B cell (primary cell): ENCODE data around the gene DCBLD2. TPM values are rescaled to one million over a fixed set of nuclear protein-coding genes. Genes with fewer than 3 reads are reported as not detected.

ENCODE experiments used
- ATAC-seq: fragments of 200-7000 bp; cut with Tn5 transposase; one replicate; pipeline ENCODE4 v1.10.0; 2021; ENCODE audit warnings: low read depth, mild to moderate bottlenecking, moderate number of reproducible peaks, moderate library complexity
- CTCF ChIA-PET: fragments of 350-600 bp; sonication (Branson Sonifier 250); formaldehyde crosslinking; loops from one replicate; lab custom pipeline; 2021; ENCODE audit warnings: antibody characterized with exemption, inconsistent platforms; lab: Charles Lee
- POLR2A ChIA-PET: fragments of 350-600 bp; sonication (Branson Sonifier 250); formaldehyde crosslinking; loops from one replicate; lab custom pipeline; 2021; ENCODE audit warnings: antibody characterized with exemption; lab: Charles Lee
- DNase-seq: peaks from one replicate; pipeline ENCODE4 v3.0.0; 2013
- H2AFZ ChIP-seq: 2 replicates; pipeline ENCODE4 v1.6.1; 2012; ENCODE audit warnings: mild to moderate bottlenecking, low read depth, low read length; ENCODE audit not compliant: insufficient read depth, poor library complexity, severe bottlenecking
- H3K27ac ChIP-seq, 2 donors: 1 replicate in 1 of 2; 2 replicates in 1 of 2; pipeline ENCODE4 v1.5.1; 2012 to 2013; ENCODE audit warnings: low read length in 2 of 2, mild to moderate bottlenecking in 2 of 2, moderate library complexity in 1 of 2
- H3K27me3 ChIP-seq, 4 experiments: fragments of 200-600 bp in 1 of 4; sonication (generic) in 1 of 4; replicated peaks in 1 of 4; 1 replicate in 2 of 4; 2 replicates in 2 of 4; pipeline versions ENCODE4 v1.6.1 to v1.7.0; 2013 to 2016; ENCODE audit warnings: low read length in 3 of 4, mild to moderate bottlenecking in 2 of 4, mixed read lengths in 1 of 4, moderate library complexity in 1 of 4; ENCODE audit not compliant: insufficient read depth in 4 of 4, control insufficient read depth in 3 of 4; ENCODE audit errors: control extremely low read depth in 1 of 4
- H3K36me3 ChIP-seq, 2 experiments: replicated peaks in 1 of 2; 1 replicate in 1 of 2; 2 replicates in 1 of 2; pipeline versions ENCODE4 v1.6.1 to v1.7.1; 2013; ENCODE audit warnings: low read length in 1 of 2; ENCODE audit not compliant: insufficient read depth in 2 of 2, control insufficient read depth in 1 of 2; ENCODE audit errors: control extremely low read depth in 1 of 2, extremely low read depth in 1 of 2
- H3K4me1 ChIP-seq, 2 donors: fragments of 200-600 bp in 1 of 2; sonication (generic) in 1 of 2; 1 replicate in 1 of 2; 2 replicates in 1 of 2; pipeline versions ENCODE4 v1.5.1 to v1.6.1; 2013 to 2017; ENCODE audit warnings: low read length in 2 of 2; ENCODE audit not compliant: control insufficient read depth in 2 of 2, insufficient read depth in 2 of 2
- H3K4me2 ChIP-seq: replicated peaks from 2 replicates; pipeline ENCODE3; 2012; ENCODE audit warnings: mild to moderate bottlenecking, low read depth, low read length; ENCODE audit not compliant: poor library complexity, severe bottlenecking
- H3K4me3 ChIP-seq, 5 experiments: fragments of 200-600 bp in 1 of 5; sonication (generic) in 1 of 5; 1 replicate in 3 of 5; 2 replicates in 2 of 5; pipeline versions ENCODE4 v1.5.1 to v1.7.0; 2011 to 2016; ENCODE audit warnings: low read length in 4 of 5, mild to moderate bottlenecking in 4 of 5, low read depth in 2 of 5, control low read depth in 1 of 5, moderate library complexity in 1 of 5; ENCODE audit not compliant: insufficient read depth in 1 of 5; ENCODE audit errors: control extremely low read depth in 1 of 5, extremely low read depth in 1 of 5
- H3K79me2 ChIP-seq: fragments of 200-600 bp; sonication (generic); one replicate; pipeline ENCODE4 v1.6.0; 2016; ENCODE audit warnings: low read length; ENCODE audit not compliant: control insufficient read depth, insufficient read depth
- H3K9ac ChIP-seq: fragments of 200-600 bp; sonication (generic); 2 replicates; pipeline ENCODE4 v1.6.1; 2017; ENCODE audit warnings: mild to moderate bottlenecking, low read length, moderate library complexity
- H3K9me3 ChIP-seq, 3 donors: one replicate each; pipeline versions ENCODE4 v1.6.1 to v1.7.1; 2013; ENCODE audit warnings: low read length in 2 of 3; ENCODE audit not compliant: control insufficient read depth in 2 of 3, insufficient read depth in 1 of 3; ENCODE audit errors: control extremely low read depth in 1 of 3
- H4K20me1 ChIP-seq: 2 replicates; pipeline ENCODE4 v1.6.0; 2012; ENCODE audit warnings: mild to moderate bottlenecking, low read length; ENCODE audit not compliant: insufficient read depth, control insufficient read depth, poor library complexity, severe bottlenecking
- H3K27ac Mint-ChIP-seq: one replicate; pipeline ENCODE4 v1.8.0; 2021; ENCODE audit warnings: mixed read lengths
- H3K27me3 Mint-ChIP-seq: one replicate; pipeline ENCODE4 v1.8.0; 2021; ENCODE audit warnings: mixed read lengths
- H3K4me1 Mint-ChIP-seq: one replicate; pipeline ENCODE4 v1.8.0; 2021; ENCODE audit warnings: mixed read lengths
- H3K4me3 Mint-ChIP-seq: one replicate; pipeline ENCODE4 v1.8.0; 2021; ENCODE audit warnings: mixed read lengths
- H3K9me3 Mint-ChIP-seq: one replicate; pipeline ENCODE4 v1.8.0; 2022; ENCODE audit warnings: mixed read lengths; ENCODE audit not compliant: insufficient read depth
- CTCF ChIP-seq: fragments of 200-600 bp; IDR thresholded peaks from one replicate; pipeline ENCODE4 v1.8.0; 2022; ENCODE audit warnings: antibody characterized with exemption, mild to moderate bottlenecking
- EZH2 ChIP-seq: IDR thresholded peaks from 2 replicates; pipeline ENCODE4 v1.6.1; 2012; ENCODE audit warnings: borderline replicate concordance, low read depth, mild to moderate bottlenecking, moderate library complexity, low read length; ENCODE audit not compliant: insufficient read depth, poor library complexity, severe bottlenecking
- WGBS: methylation state at CpG from one replicate; pipeline ENCODE4 v1.1.5; 2013; ENCODE audit warnings: missing lambda C conversion rate; ENCODE audit not compliant: insufficient coverage; 5-methylcytosine and 5-hydroxymethylcytosine counted together
- intact Hi-C: fragments of 100-400 bp; cut with micrococcal nuclease; formaldehyde crosslinking; loops from one replicate; pipeline ENCODE4 v1.10.0; 2022
- polyA plus RNA-seq: library from polyadenylated mRNA; depleted of rRNA; stranded (reverse); fragments of >200 nt; gene quantifications from 2 replicates; pipeline ENCODE4 v1.2.3, GENCODE V29; 2012
- total RNA-seq, 2 donors: library from RNA; stranded (reverse); fragments of 120-200 nt in 1 of 2; gene quantifications; 1 replicate in 1 of 2; 2 replicates in 1 of 2; pipeline versions ENCODE4 v1.2.3 to v1.2.4, GENCODE V29; 2013 to 2022

DCBLD2 gene
- total and polyA plus RNA-seq, 2 donors (not counting 1 experiment from before 2014, with no cell fraction given) = 0.37 to 3.5 TPM

DNA sequence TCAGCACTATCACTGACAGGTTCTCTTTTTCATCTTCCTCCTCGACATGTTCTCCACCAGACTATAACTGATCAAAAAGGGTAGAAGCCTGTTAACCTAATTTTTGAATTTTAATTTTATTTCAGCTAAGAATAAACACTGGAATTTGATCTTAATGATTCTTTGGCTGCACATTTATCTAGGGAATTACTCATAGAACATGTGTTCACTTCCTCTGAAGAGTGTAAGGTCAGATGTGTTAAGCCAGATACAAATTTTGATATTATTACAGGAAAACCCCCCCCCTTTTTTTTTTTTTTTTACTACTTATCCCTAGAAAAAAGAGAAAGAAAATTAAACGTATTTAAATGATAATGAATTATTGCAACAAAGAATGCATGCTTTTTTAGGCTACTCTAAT, 15.0 kb downstream of the DCBLD2 start:
- H2AFZ ChIP-seq = no peak overlapping the region
- H3K79me2 ChIP-seq = no peaks in the 10 kb centered on the region
- H3K9ac ChIP-seq = no peak overlapping the region
- Mint-ChIP-seq H3K4me3 (no peak overlapping the region), H3K4me1 (no peaks in the 10 kb centered on the region), H3K27me3 (no peaks in the 10 kb centered on the region), H3K27ac (no peak overlapping the region), H3K9me3 (peaks cover 2% of the 10 kb centered on the region)
- POLR2A ChIA-PET = no interaction called here
- intact Hi-C loops = no loop called here
- H4K20me1 ChIP-seq = no peaks in the 10 kb centered on the region
- no peaks in the 10 kb centered on the region for H3K27me3 ChIP-seq
- no peaks in the 10 kb centered on the region for H3K36me3 ChIP-seq
- no peaks in the 10 kb centered on the region for H3K9me3 ChIP-seq
- CTCF ChIA-PET = no interaction called here
- no peak for DNase-seq
- H3K27ac ChIP-seq = no peak overlapping the region
- H3K4me1 ChIP-seq = no peaks in the 10 kb centered on the region
- TF ChIP-seq CTCF (no peak), EZH2 (no peak)
- WGBS = no CpG with 5 or more reads among the region's 2 CpGs
- H3K4me3 ChIP-seq = no peak overlapping the region
- no peak for ATAC-seq
- H3K4me2 ChIP-seq = no peak overlapping the region

DNA sequence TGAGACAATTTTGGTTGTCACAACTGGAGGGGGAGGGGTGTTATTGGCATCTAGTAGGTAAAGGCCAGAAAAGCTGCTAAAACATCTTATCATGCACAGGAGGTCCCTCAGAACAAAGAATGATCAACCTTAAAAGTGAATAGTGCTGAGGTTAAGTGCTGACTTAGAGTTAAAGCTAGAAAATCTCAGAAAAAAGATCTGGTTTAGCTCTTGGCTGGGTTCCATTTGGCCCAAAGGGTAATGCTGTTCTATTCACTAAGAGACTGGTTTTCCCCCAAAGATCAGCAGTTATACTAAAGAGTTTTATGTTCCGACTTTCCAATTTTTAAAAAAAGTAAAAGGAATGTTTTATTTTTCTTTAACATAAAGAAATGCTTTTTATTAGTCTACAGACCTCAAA, 15.6 kb downstream of the DCBLD2 start:
- Histone ChIP-seq H3K9ac (no peak overlapping the region), H3K4me3 (no peak overlapping the region), H2AFZ (no peak overlapping the region), H3K27ac (no peak overlapping the region), H3K27me3 (no peaks in the 10 kb centered on the region), H3K9me3 (no peaks in the 10 kb centered on the region), H3K79me2 (no peaks in the 10 kb centered on the region), H3K4me1 (no peaks in the 10 kb centered on the region), H4K20me1 (no peaks in the 10 kb centered on the region), H3K36me3 (no peaks in the 10 kb centered on the region), H3K4me2 (no peak overlapping the region)
- CTCF ChIA-PET = no interaction called here
- DNase-seq = no peak
- Mint-ChIP-seq H3K9me3 (peaks cover 2% of the 10 kb centered on the region), H3K4me3 (no peak overlapping the region), H3K27me3 (no peaks in the 10 kb centered on the region), H3K4me1 (no peaks in the 10 kb centered on the region), H3K27ac (no peak overlapping the region)
- intact Hi-C loops = no loop called here
- POLR2A ChIA-PET = no interaction called here
- no peak for ATAC-seq
- WGBS = no CpG with 5 or more reads among the region's 1 CpG
- TF ChIP-seq EZH2 (no peak), CTCF (no peak)
